GM23338 (cell line): ENCODE results near the gene PARP8. TPM values are rescaled to one million over a fixed set of nuclear protein-coding genes. Genes with fewer than 3 reads are reported as not detected.

ENCODE experiments used
- polyA plus RNA-seq: library from polyadenylated mRNA; unstranded; fragments of >200 nt; fragmentation: Nextera tagmentation; extraction: Ambion mirVana; gene quantifications from 2 replicates; pipeline ENCODE4 v1.2.1, GENCODE V29; 2016
- total RNA-seq: library from RNA; depleted of rRNA; stranded (reverse); fragments of >200 nt; shearing (Covaris generic); gene quantifications from 2 replicates; pipeline ENCODE4 v1.2.3, GENCODE V29; 2014; rRNA removed

The PARP8 gene
- total and polyA plus RNA-seq, 2 experiments from 2014 or later = 13.0 to 25.0 TPM

Other genes starting within 250 kb of the PARP8 start
- gene EMB, start 225.3 kb upstream of the PARP8 start, total RNA-seq = 35.5 and 40.0 TPM in 2 replicates
- 24.6 and 27.5 TPM in 2 replicates for gene EMB, start 225.3 kb upstream of the PARP8 start, polyA plus RNA-seq